ENCODE measurements around the gene PRKCA. TPM values are rescaled to one million over a fixed set of nuclear protein-coding genes. Genes with fewer than 3 reads are reported as not detected.

PRKCA gene
- total RNA-seq, 1 experiment from 2014 or later, result 4.4 TPM

DNA sequence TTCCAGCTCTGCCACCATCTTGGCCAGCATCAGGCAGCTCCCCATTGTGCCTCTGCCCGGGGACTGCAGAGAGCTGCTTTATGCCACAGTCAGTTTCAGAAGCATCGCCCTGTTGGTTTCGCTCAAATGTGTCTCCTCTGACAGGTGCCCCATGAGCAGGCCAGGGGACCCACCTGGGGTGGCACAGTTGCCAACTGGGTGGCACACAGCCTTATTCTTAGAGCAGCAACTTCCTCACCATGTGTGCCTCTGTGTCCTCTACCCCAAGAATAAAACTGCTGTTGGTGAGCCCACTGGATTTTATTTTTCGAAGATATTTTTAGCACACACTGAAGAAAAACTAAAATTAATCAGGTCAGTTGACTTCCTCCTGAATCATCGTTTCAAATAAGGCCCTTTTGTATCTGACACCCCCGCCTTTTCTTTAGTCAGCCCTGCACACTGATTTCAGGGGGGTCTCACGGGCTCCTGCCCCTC is 487.6 kb downstream of the PRKCA start:
- no peak overlapping the region for H2AFZ ChIP-seq (ENCODE audit: low read length)
- no peak overlapping the region for H3K4me3 ChIP-seq (ENCODE audit: low read length)
- H3K4me2 ChIP-seq (ENCODE audit: low read depth, low read length, poor library complexity, severe bottlenecking), result peak overlapping the region; percentile 23
- H3K9ac ChIP-seq (ENCODE audit: low read length), result no peak overlapping the region; the same call in 1 of the 2 replicates
- H3K36me3 ChIP-seq (ENCODE audit: insufficient read depth, low read length), result no peaks in the 10 kb centered on the region
- H3K4me1 ChIP-seq (ENCODE audit: low read length), result peaks cover 58% of the 10 kb centered on the region
- no peaks in the 10 kb centered on the region for H3K27me3 ChIP-seq (ENCODE audit: low read length)
- no peak for DNase-seq
- no peaks in the 10 kb centered on the region for H3K79me2 ChIP-seq (ENCODE audit: low read length)
- no peaks in the 10 kb centered on the region for H4K20me1 ChIP-seq (ENCODE audit: insufficient read depth, low read depth, low read length)
- H3K9me2 ChIP-seq (replicated peaks; ENCODE audit: insufficient read depth, low read length), result no peaks in the 10 kb centered on the region
- H3K9me3 ChIP-seq (ENCODE audit: low read length), result no peaks in the 10 kb centered on the region
- 0 out of 2 replicates have a peak overlapping the region, but pooled peaks have one; percentile 28 for H3K27ac ChIP-seq (ENCODE audit: low read length)

DNA sequence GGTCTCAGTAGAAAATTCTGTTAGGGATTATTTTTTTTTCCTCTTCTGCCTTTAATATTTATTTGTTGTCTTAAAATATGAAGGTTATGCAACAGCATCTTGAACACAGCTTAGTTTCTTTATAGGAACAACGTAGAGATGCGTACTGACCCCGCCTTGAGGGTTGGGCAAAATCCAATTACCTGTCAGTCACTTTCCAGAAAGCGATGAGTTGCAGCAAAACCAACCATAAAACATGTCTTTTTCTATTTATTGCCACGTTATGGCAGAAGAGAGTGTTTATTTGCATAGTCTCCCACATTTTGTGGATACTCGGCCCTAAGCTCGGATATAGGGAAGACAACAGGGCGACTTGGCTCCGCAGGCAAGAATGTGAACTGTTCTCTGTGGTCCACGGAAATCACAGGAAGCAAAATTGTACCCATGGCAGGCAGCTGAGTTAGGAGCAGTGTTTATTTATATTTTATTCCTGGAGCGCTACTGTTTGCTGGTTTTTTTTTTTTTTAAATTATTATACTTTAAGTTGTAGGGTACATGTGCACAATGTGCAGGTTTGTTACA is 488.2 kb downstream of the PRKCA start:
- no peak overlapping the region for H2AFZ ChIP-seq (ENCODE audit: low read length)
- no peaks in the 10 kb centered on the region for H3K27me3 ChIP-seq (ENCODE audit: low read length)
- 0 out of 2 replicates have a peak overlapping the region, but pooled peaks have one; percentile 28 for H3K27ac ChIP-seq (ENCODE audit: low read length)
- no peak for DNase-seq
- no peaks in the 10 kb centered on the region for H3K9me2 ChIP-seq (replicated peaks; ENCODE audit: insufficient read depth, low read length)
- H3K9ac ChIP-seq (ENCODE audit: low read length), result no peak overlapping the region
- H3K4me3 ChIP-seq (ENCODE audit: low read length), result no peak overlapping the region
- H3K36me3 ChIP-seq (ENCODE audit: insufficient read depth, low read length), result no peaks in the 10 kb centered on the region
- H3K4me2 ChIP-seq (ENCODE audit: low read depth, low read length, poor library complexity, severe bottlenecking), result peak overlapping the region; percentile 23
- no peaks in the 10 kb centered on the region for H3K79me2 ChIP-seq (ENCODE audit: low read length)
- no peaks in the 10 kb centered on the region for H3K9me3 ChIP-seq (ENCODE audit: low read length)
- H4K20me1 ChIP-seq (ENCODE audit: insufficient read depth, low read depth, low read length), result no peaks in the 10 kb centered on the region
- peaks cover 52% of the 10 kb centered on the region for H3K4me1 ChIP-seq (ENCODE audit: low read length)

DNA sequence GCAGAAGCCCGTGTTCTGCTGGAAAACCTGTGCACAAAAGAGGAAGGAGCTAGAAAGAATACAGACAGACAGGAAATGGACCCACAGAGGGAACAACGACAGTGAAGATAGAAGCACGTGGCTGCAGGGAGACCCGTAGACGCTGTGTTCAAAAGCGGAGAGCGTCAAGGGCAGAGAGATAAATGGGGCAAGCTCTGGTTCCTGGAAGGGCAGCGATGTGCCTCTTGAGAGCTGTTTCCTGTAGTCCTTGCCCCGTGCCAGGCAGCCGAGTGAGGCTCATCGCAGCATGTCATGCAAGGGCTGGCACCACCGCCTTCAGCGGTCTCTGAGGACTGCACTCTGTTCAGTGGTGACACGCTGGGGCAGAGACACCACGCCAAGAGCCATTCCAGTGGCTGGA is 488.9 kb downstream of the PRKCA start:
- Histone ChIP-seq H3K27me3 (ENCODE audit: low read length) (no peaks in the 10 kb centered on the region), H2AFZ (ENCODE audit: low read length) (no peak overlapping the region), H3K9me2 (replicated peaks; ENCODE audit: insufficient read depth, low read length) (no peaks in the 10 kb centered on the region), H3K9ac (ENCODE audit: low read length) (no peak overlapping the region), H3K36me3 (ENCODE audit: insufficient read depth, low read length) (no peaks in the 10 kb centered on the region), H3K27ac (ENCODE audit: low read length) (no peak overlapping the region), H3K4me3 (ENCODE audit: low read length) (no peak overlapping the region), H3K9me3 (ENCODE audit: low read length) (no peaks in the 10 kb centered on the region), H3K4me2 (ENCODE audit: low read depth, low read length, poor library complexity, severe bottlenecking) (no peak overlapping the region), H4K20me1 (ENCODE audit: insufficient read depth, low read depth, low read length) (no peaks in the 10 kb centered on the region), H3K4me1 (ENCODE audit: low read length) (peaks cover 44% of the 10 kb centered on the region), H3K79me2 (ENCODE audit: low read length) (no peaks in the 10 kb centered on the region)
- DNase-seq, result no peak

DNA sequence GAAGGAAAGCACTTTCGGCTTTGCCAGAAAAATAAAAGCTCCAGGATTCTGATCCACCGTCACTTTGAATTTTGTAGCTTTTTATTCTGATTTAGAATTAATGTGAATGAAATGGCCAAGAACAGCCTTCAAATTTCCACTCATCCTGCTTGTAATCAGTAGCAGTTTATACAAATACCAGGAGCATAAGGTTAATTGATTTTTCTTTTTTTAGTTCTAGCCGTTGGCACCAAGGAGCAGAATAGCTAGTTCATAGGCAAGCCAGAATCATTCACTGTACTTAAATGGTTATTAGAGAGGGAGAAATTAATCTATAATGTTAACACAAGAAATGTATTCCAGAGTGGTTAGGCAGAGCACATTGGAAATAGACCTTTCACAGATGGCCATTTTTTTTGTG is 491.4 kb downstream of the PRKCA start:
- H3K79me2 ChIP-seq (ENCODE audit: low read length), result no peaks in the 10 kb centered on the region
- no peak overlapping the region for H3K9ac ChIP-seq (ENCODE audit: low read length)
- no peak overlapping the region for H2AFZ ChIP-seq (ENCODE audit: low read length)
- no peaks in the 10 kb centered on the region; the same call in 1 of the 2 replicates for H3K9me3 ChIP-seq (ENCODE audit: low read length)
- H3K9me2 ChIP-seq (replicated peaks; ENCODE audit: insufficient read depth, low read length), result no peaks in the 10 kb centered on the region
- no peak for DNase-seq
- H3K4me1 ChIP-seq (ENCODE audit: low read length), result peaks cover 27% of the 10 kb centered on the region
- H3K4me2 ChIP-seq (ENCODE audit: low read depth, low read length, poor library complexity, severe bottlenecking), result no peak overlapping the region
- no peaks in the 10 kb centered on the region for H4K20me1 ChIP-seq (ENCODE audit: insufficient read depth, low read depth, low read length)
- H3K27me3 ChIP-seq (ENCODE audit: low read length), result no peaks in the 10 kb centered on the region
- H3K36me3 ChIP-seq (ENCODE audit: insufficient read depth, low read length), result no peaks in the 10 kb centered on the region
- H3K4me3 ChIP-seq (ENCODE audit: low read length), result no peak overlapping the region
- H3K27ac ChIP-seq (ENCODE audit: low read length), result no peak overlapping the region

DNA sequence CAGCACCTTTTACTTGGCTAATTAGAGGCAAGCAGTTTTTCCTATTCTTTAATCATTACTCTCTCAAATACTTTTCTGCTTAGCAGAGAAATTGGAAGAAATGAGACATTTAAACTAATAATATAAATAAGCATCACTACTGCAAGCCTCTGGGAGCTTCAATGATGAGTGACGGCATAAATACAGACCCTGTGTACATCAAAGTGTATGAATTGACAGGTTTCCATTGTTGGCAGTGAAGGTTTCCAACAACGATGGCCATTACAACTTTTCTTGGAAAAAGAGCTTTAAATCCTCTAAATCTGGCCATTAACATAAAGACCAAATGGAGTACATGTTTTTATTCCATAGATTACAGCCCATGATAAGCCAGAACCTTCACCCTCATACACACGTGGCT is 493.1 kb downstream of the PRKCA start:
- H3K4me1 ChIP-seq (ENCODE audit: low read length), result peaks cover 10% of the 10 kb centered on the region
- H3K9ac ChIP-seq (ENCODE audit: low read length), result no peak overlapping the region
- no peak overlapping the region for H3K4me2 ChIP-seq (ENCODE audit: low read depth, low read length, poor library complexity, severe bottlenecking)
- H3K27ac ChIP-seq (ENCODE audit: low read length), result no peak overlapping the region
- no peak overlapping the region for H2AFZ ChIP-seq (ENCODE audit: low read length)
- no peaks in the 10 kb centered on the region; the same call in 1 of the 2 replicates for H3K9me3 ChIP-seq (ENCODE audit: low read length)
- no peaks in the 10 kb centered on the region for H3K27me3 ChIP-seq (ENCODE audit: low read length)
- H4K20me1 ChIP-seq (ENCODE audit: insufficient read depth, low read depth, low read length), result no peaks in the 10 kb centered on the region
- no peaks in the 10 kb centered on the region for H3K79me2 ChIP-seq (ENCODE audit: low read length)
- no peaks in the 10 kb centered on the region for H3K36me3 ChIP-seq (ENCODE audit: insufficient read depth, low read length)
- no peak overlapping the region for H3K4me3 ChIP-seq (ENCODE audit: low read length)
- no peaks in the 10 kb centered on the region for H3K9me2 ChIP-seq (replicated peaks; ENCODE audit: insufficient read depth, low read length)
- DNase-seq, result no peak

DNA sequence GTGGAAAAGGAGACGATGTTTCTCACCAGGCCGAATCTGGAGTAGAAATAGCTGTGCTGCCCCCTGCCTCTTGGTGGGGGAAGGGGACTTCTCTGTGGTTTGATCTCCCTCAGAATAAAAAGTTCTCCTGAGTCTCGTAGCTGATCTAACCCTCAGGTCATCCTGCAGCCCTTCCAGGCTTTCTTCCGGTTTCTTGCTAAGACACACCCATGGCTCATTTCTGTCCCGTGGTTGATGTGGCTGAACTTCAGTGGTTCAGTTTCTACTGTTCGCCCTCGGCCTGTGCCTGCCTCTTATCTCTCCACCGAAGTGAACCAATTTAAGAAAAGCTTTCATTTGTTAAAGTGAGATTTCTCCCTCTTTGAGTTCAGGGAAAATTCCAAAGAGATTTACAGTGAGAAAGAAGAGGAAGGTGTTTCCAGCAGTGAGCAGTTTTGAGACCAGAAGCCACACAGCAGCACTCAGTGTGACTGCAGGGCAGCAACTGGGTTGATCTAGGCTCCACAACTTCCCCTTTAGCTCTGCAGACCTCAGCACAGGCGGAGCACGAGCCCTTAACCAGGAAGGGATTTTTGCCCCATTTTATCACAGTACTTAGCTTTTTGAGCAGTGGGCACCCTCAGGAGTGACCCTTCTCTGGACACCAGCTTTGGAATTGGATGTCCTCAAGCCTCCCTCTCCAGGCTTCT is 497.6 kb downstream of the PRKCA start:
- Histone ChIP-seq H3K36me3 (ENCODE audit: insufficient read depth, low read length) (no peaks in the 10 kb centered on the region), H3K27ac (ENCODE audit: low read length) (no peak overlapping the region), H3K79me2 (ENCODE audit: low read length) (no peaks in the 10 kb centered on the region), H3K9me3 (ENCODE audit: low read length) (no peaks in the 10 kb centered on the region; the same call in 1 of the 2 replicates), H3K27me3 (ENCODE audit: low read length) (no peaks in the 10 kb centered on the region), H2AFZ (ENCODE audit: low read length) (no peak overlapping the region), H4K20me1 (ENCODE audit: insufficient read depth, low read depth, low read length) (no peaks in the 10 kb centered on the region), H3K4me2 (ENCODE audit: low read depth, low read length, poor library complexity, severe bottlenecking) (no peak overlapping the region), H3K9ac (ENCODE audit: low read length) (no peak overlapping the region), H3K9me2 (replicated peaks; ENCODE audit: insufficient read depth, low read length) (no peaks in the 10 kb centered on the region), H3K4me3 (ENCODE audit: low read length) (no peak overlapping the region), H3K4me1 (ENCODE audit: low read length) (no peaks in the 10 kb centered on the region)
- DNase-seq, result no peak

DNA sequence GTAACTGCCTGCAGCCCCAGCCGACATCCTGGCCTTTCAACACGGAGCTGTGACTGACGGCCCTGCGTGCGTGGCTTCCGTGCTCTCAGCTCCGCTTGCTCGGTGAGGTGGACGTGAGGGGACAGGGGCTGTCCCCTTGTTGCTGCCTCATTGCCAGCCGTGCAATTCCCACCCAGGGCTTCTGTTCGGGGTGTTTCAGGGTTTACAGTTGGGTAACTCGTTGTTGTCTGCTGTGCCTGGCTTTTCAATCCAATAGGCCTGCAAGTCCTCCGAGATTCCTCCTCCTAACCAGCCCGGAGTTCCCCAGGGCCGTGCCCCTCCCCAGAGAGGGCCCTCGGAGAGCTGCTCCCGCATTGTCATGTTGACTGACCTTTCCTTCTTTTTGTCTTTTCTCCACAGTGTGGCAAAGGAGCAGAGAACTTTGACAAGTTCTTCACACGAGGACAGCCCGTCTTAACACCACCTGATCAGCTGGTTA is 501.1 kb downstream of the PRKCA start:
- H3K9me2 ChIP-seq (replicated peaks; ENCODE audit: insufficient read depth, low read length), result no peaks in the 10 kb centered on the region
- no peak overlapping the region for H3K27ac ChIP-seq (ENCODE audit: low read length)
- H3K4me3 ChIP-seq (ENCODE audit: low read length), result no peak overlapping the region
- no peaks in the 10 kb centered on the region for H3K36me3 ChIP-seq (ENCODE audit: insufficient read depth, low read length)
- no peaks in the 10 kb centered on the region for H3K27me3 ChIP-seq (ENCODE audit: low read length)
- no peaks in the 10 kb centered on the region for H4K20me1 ChIP-seq (ENCODE audit: insufficient read depth, low read depth, low read length)
- H3K9ac ChIP-seq (ENCODE audit: low read length), result no peak overlapping the region
- H3K9me3 ChIP-seq (ENCODE audit: low read length), result no peaks in the 10 kb centered on the region
- no peaks in the 10 kb centered on the region for H3K4me1 ChIP-seq (ENCODE audit: low read length)
- no peak overlapping the region for H3K4me2 ChIP-seq (ENCODE audit: low read depth, low read length, poor library complexity, severe bottlenecking)
- no peak for DNase-seq
- no peak overlapping the region for H2AFZ ChIP-seq (ENCODE audit: low read length)
- H3K79me2 ChIP-seq (ENCODE audit: low read length), result no peaks in the 10 kb centered on the region

DNA sequence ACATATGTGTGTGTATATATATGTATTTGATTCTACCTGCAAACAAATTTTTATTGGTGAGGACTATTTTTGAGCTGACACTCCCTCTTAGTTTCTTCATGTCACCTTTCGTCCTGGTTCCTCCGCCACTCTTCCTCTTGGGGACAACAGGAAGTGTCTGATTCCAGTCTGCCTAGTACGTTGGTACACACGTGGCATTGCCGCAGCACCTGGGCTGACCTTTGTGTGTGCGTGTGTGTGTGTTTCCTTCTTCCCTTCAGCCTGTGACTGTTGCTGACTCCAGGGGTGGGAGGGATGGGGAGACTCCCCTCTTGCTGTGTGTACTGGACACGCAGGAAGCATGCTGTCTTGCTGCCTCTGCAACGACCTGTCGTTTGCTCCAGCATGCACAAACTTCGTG is 503.2 kb downstream of the PRKCA start:
- no peak overlapping the region for H3K9ac ChIP-seq (ENCODE audit: low read length)
- H3K36me3 ChIP-seq (ENCODE audit: insufficient read depth, low read length), result no peaks in the 10 kb centered on the region
- 0 out of 2 replicates have a peak, but pooled peaks cover 2% of the 10 kb centered on the region for H3K4me1 ChIP-seq (ENCODE audit: low read length)
- H3K27me3 ChIP-seq (ENCODE audit: low read length), result no peaks in the 10 kb centered on the region
- H3K4me2 ChIP-seq (ENCODE audit: low read depth, low read length, poor library complexity, severe bottlenecking), result no peak overlapping the region
- no peak overlapping the region for H2AFZ ChIP-seq (ENCODE audit: low read length)
- no peak overlapping the region for H3K27ac ChIP-seq (ENCODE audit: low read length)
- no peaks in the 10 kb centered on the region for H3K9me3 ChIP-seq (ENCODE audit: low read length)
- no peaks in the 10 kb centered on the region for H4K20me1 ChIP-seq (ENCODE audit: insufficient read depth, low read depth, low read length)
- H3K79me2 ChIP-seq (ENCODE audit: low read length), result no peaks in the 10 kb centered on the region
- no peak for DNase-seq
- H3K9me2 ChIP-seq (replicated peaks; ENCODE audit: insufficient read depth, low read length), result no peaks in the 10 kb centered on the region
- H3K4me3 ChIP-seq (ENCODE audit: low read length), result no peak overlapping the region

Measured in Karpas-422 (cell line).